Stimulated activated CD4-positive, alpha-beta T cell treated with anti-CD3 and anti-CD28 coated beads, Interleukin-12 subunit alpha, Interleukin-12 subunit beta, amount 100 ng/mL, for 24 hours (primary cell): ENCODE data around the gene ZNF493.

Experiments
- DNase-seq, 2 experiments: peaks; one replicate each; pipeline ENCODE4 v3.0.0-alpha.2; 2020; ENCODE audit warnings: low read depth in 2 of 2

The ZNF493 gene

GRCh38 chr19:21462540-21462939, 65.6 kb downstream of the ZNF493 start:
- no peak for DNase-seq

- peak in 1 of 2 experiments; percentile 33 for DNase-seq
These were observed 66.6 kb downstream of the ZNF493 start for GRCh38 chr19:21463449-21464105.

GRCh38 chr19:21466627-21467026, 69.7 kb downstream of the ZNF493 start:
- no peak for DNase-seq

DNA sequence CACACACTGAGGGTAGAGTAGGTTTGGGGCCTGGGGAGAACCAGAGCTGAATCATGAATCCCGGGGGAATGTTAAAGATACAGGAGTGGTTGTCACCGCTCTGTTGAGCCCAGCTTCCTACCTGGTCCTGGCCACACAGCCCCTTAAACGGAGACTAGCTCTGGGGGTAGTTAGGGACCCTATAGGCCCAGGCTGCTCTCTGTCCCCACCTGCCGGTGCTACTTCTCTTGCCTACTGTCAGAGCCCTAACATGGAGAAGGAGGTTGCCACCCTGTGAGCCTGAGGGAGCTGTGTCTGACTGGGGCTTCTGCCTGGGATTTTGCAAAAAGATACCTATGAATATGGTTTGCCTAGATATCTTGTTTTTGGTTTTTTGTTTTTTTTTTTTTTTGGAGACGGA, 71.9 kb downstream of the ZNF493 start:
- no peak for DNase-seq

- no peak for DNase-seq
These were observed 75.6 kb downstream of the ZNF493 start for GRCh38 chr19:21472507-21472906.

- peak; percentile 73 to 84 for DNase-seq
These were observed 77.8 kb downstream of the ZNF493 start for GRCh38 chr19:21474671-21475181.
